Liver (tissue), 3 donors: Measurements from ENCODE around the gene BRSK2.

Source experiments
- ATF3 ChIP-seq: IDR thresholded peaks from 2 replicates; pipeline ENCODE4 v1.6.1; 2016; ENCODE audit warnings: antibody characterized with exemption
- CTCF ChIP-seq: fragments of 150-350 bp; IDR thresholded peaks from 2 replicates; pipeline ENCODE4 v1.5.1; 2017; ENCODE audit warnings: improper control_type of control experiment, low read depth, low read length; ENCODE audit not compliant: missing input control
- GABPA ChIP-seq, 2 donors: IDR thresholded peaks in 1 of 2; conservative IDR thresholded peaks in 1 of 2; 2 replicates each; pipeline ENCODE4 v1.6.1; 2016; ENCODE audit warnings: antibody characterized with exemption in 2 of 2, mild to moderate bottlenecking in 1 of 2, moderate library complexity in 1 of 2
- MAX ChIP-seq: IDR thresholded peaks from 2 replicates; pipeline ENCODE4 v1.6.1; 2016; ENCODE audit warnings: antibody characterized with exemption
- RAD21 ChIP-seq, 2 donors: IDR thresholded peaks; 2 replicates each; pipeline ENCODE4 v1.6.1; 2016; ENCODE audit warnings: antibody characterized with exemption in 2 of 2, mild to moderate bottlenecking in 2 of 2
- REST ChIP-seq: IDR thresholded peaks from 2 replicates; pipeline ENCODE4 v1.6.1; 2016; ENCODE audit warnings: antibody characterized with exemption, mild to moderate bottlenecking
- SP1 ChIP-seq: IDR thresholded peaks from 2 replicates; pipeline ENCODE4 v1.6.1; 2018; ENCODE audit warnings: antibody characterized with exemption, mild to moderate bottlenecking
- TAF1 ChIP-seq: conservative IDR thresholded peaks from 2 replicates; pipeline ENCODE4 v1.6.1; 2016; ENCODE audit warnings: antibody characterized with exemption, mild to moderate bottlenecking
- YY1 ChIP-seq: IDR thresholded peaks from 2 replicates; pipeline ENCODE4 v1.6.1; 2016; ENCODE audit warnings: antibody characterized with exemption, mild to moderate bottlenecking
- donor health status: healthy.
- donor health status: healthy.

GRCh38 chr11:1346669-1347390 is 42.9 kb upstream of the BRSK2 start:
- TF ChIP-seq GABPA (IDR thresholded peaks at IDR 0.05 in 1 of 2, conservative IDR thresholded peaks at IDR 0.05 in 1 of 2): no peak
- no peak for TF ChIP-seq CTCF
- TF ChIP-seq TAF1: no peak
- no peak for TF ChIP-seq ATF3
- no peak for TF ChIP-seq SP1
- no peak for TF ChIP-seq MAX
- TF ChIP-seq YY1: no peak
- TF ChIP-seq REST: no peak
- TF ChIP-seq RAD21 (IDR thresholded peaks at IDR 0.05): no peak
